ENCODE measurements around the gene BMPER. TPM values are rescaled to one million over a fixed set of nuclear protein-coding genes. Genes with fewer than 3 reads are reported as not detected.

BMPER gene
- polyA plus RNA-seq, 1 donor from 2014 or later: 2.1 TPM

- H2AFZ ChIP-seq (ENCODE audit: low read depth, low read length): no peak overlapping the region
- no peak overlapping the region for H3K4me3 ChIP-seq (ENCODE audit: low read length)
- H3K79me2 ChIP-seq (replicated peaks; ENCODE audit: insufficient read depth, low read length): no peaks in the 10 kb centered on the region
- no peaks in the 10 kb centered on the region for H4K20me1 ChIP-seq (ENCODE audit: insufficient read depth)
- no peaks in the 10 kb centered on the region for H3K36me3 ChIP-seq (ENCODE audit: insufficient read depth, low read length)
- H3K9me2 ChIP-seq (ENCODE audit: insufficient read depth, low read length): no peaks in the 10 kb centered on the region
- TF ChIP-seq POLR2AphosphoS5 (IDR thresholded peaks at IDR 0.05): no peak
- TF ChIP-seq SMC3 (conservative IDR thresholded peaks at IDR 0.05; ENCODE audit: poor library complexity): no peak
- TF ChIP-seq CTCF (IDR thresholded peaks at IDR 0.05; ENCODE audit: poor library complexity, severe bottlenecking): no peak
- TF ChIP-seq RAD21 (conservative IDR thresholded peaks at IDR 0.05): no peak
- TF ChIP-seq EZH2 (IDR thresholded peaks at IDR 0.05; ENCODE audit: borderline replicate concordance, insufficient read depth, low read length, poor library complexity, severe bottlenecking): no peak
- TF ChIP-seq REST (IDR thresholded peaks at IDR 0.05; ENCODE audit: borderline replicate concordance): no peak
- TF ChIP-seq EP300 (conservative IDR thresholded peaks at IDR 0.05; ENCODE audit: poor library complexity, severe bottlenecking): no peak
- TF ChIP-seq MXI1 (conservative IDR thresholded peaks at IDR 0.05; ENCODE audit: poor library complexity, severe bottlenecking): no peak
- no peak for TF ChIP-seq TAF1 (IDR thresholded peaks at IDR 0.05; ENCODE audit: low read depth)
- no peak overlapping the region for H3K9ac ChIP-seq (ENCODE audit: low read length)
- H3K27me3 ChIP-seq (ENCODE audit: insufficient read depth, low read depth, low read length): no peaks in the 10 kb centered on the region
- H3K9me3 ChIP-seq (ENCODE audit: low read length): no peaks in the 10 kb centered on the region
- H3K27ac ChIP-seq (ENCODE audit: low read length): no peak overlapping the region
- H3F3A ChIP-seq (ENCODE audit: insufficient read depth, low read length, poor library complexity, severe bottlenecking): no peaks in the 10 kb centered on the region
- no peak overlapping the region for H3K4me2 ChIP-seq (ENCODE audit: low read length)
Observed at GRCh38 chr7:33868166-33868565, 37.2 kb upstream of the BMPER start.

GRCh38 chr7:33869176-33869575 is 36.2 kb upstream of the BMPER start:
- Histone ChIP-seq H3K9me3 (ENCODE audit: low read length) (no peaks in the 10 kb centered on the region), H3K79me2 (replicated peaks; ENCODE audit: insufficient read depth, low read length) (no peaks in the 10 kb centered on the region), H3K9me2 (ENCODE audit: insufficient read depth, low read length) (no peaks in the 10 kb centered on the region), H3K4me3 (ENCODE audit: low read length) (no peak overlapping the region), H4K20me1 (ENCODE audit: insufficient read depth) (no peaks in the 10 kb centered on the region), H3F3A (ENCODE audit: insufficient read depth, low read length, poor library complexity, severe bottlenecking) (no peaks in the 10 kb centered on the region), H3K36me3 (ENCODE audit: insufficient read depth, low read length) (no peaks in the 10 kb centered on the region), H3K27me3 (ENCODE audit: insufficient read depth, low read depth, low read length) (no peaks in the 10 kb centered on the region), H3K27ac (ENCODE audit: low read length) (no peak overlapping the region), H3K4me2 (ENCODE audit: low read length) (no peak overlapping the region), H2AFZ (ENCODE audit: low read depth, low read length) (no peak overlapping the region), H3K9ac (ENCODE audit: low read length) (no peak overlapping the region)
- no peak for TF ChIP-seq REST (IDR thresholded peaks at IDR 0.05; ENCODE audit: borderline replicate concordance)
- TF ChIP-seq POLR2AphosphoS5 (IDR thresholded peaks at IDR 0.05): no peak
- no peak for TF ChIP-seq EZH2 (IDR thresholded peaks at IDR 0.05; ENCODE audit: borderline replicate concordance, insufficient read depth, low read length, poor library complexity, severe bottlenecking)
- no peak for TF ChIP-seq CTCF (IDR thresholded peaks at IDR 0.05; ENCODE audit: poor library complexity, severe bottlenecking)
- TF ChIP-seq TAF1 (IDR thresholded peaks at IDR 0.05; ENCODE audit: low read depth): no peak
- no peak for TF ChIP-seq MXI1 (conservative IDR thresholded peaks at IDR 0.05; ENCODE audit: poor library complexity, severe bottlenecking)
- TF ChIP-seq SMC3 (conservative IDR thresholded peaks at IDR 0.05; ENCODE audit: poor library complexity): no peak
- no peak for TF ChIP-seq EP300 (conservative IDR thresholded peaks at IDR 0.05; ENCODE audit: poor library complexity, severe bottlenecking)
- no peak for TF ChIP-seq RAD21 (conservative IDR thresholded peaks at IDR 0.05)

Data from neural cell (in vitro differentiated cells).